DOHH2 (cell line): ENCODE data around the gene STON2.

Source experiments
- EZH2phosphoT487 ChIP-seq: fragments of 200-600 bp; sonication (generic); IDR thresholded peaks from 2 replicates; pipeline ENCODE4 v1.6.1; 2017; ENCODE audit warnings: borderline replicate concordance, mild to moderate bottlenecking, antibody characterized with exemption, low read length, moderate library complexity, mixed read lengths
- TF ChIP-seq, protein P1 (sequence below): fragments of 200-600 bp; sonication (generic); IDR thresholded peaks from one replicate; pipeline ENCODE4 v1.5.1; 2014; ENCODE audit warnings: antibody characterized with exemption, mild to moderate bottlenecking, low read depth, low read length; ENCODE audit not compliant: poor library complexity, severe bottlenecking

DNA sequence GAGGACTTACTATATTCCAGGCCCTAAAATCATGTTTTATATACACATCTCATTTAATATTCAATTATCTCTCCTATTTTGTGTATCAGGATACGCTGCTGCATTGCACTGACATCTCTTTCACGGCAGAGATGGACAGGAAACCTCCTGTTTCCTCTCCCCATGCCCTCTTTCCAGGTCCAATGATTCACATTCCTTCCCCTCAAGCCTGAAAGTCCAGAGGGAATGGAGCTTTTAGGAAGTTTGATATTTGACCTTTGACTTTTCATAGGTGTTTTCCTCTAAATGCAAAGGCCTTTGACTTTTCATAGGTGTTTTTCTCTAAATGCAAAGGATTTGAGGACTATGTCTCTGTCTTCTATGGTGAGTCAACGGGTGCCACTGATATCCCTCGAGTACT is 89.5 kb downstream of the STON2 start:
- TF ChIP-seq, protein P1, sequence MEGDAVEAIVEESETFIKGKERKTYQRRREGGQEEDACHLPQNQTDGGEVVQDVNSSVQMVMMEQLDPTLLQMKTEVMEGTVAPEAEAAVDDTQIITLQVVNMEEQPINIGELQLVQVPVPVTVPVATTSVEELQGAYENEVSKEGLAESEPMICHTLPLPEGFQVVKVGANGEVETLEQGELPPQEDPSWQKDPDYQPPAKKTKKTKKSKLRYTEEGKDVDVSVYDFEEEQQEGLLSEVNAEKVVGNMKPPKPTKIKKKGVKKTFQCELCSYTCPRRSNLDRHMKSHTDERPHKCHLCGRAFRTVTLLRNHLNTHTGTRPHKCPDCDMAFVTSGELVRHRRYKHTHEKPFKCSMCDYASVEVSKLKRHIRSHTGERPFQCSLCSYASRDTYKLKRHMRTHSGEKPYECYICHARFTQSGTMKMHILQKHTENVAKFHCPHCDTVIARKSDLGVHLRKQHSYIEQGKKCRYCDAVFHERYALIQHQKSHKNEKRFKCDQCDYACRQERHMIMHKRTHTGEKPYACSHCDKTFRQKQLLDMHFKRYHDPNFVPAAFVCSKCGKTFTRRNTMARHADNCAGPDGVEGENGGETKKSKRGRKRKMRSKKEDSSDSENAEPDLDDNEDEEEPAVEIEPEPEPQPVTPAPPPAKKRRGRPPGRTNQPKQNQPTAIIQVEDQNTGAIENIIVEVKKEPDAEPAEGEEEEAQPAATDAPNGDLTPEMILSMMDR = no peak
- TF ChIP-seq EZH2phosphoT487 = no peak
